ENCODE data around the gene PAWR. TPM values are rescaled to one million over a fixed set of nuclear protein-coding genes. Genes with fewer than 3 reads are reported as not detected.

The PAWR gene
- total and polyA plus RNA-seq, 2 experiments from 2014 or later: 149 to 180 TPM

- Histone ChIP-seq H3K27me3 (ENCODE audit: insufficient read depth) (no peaks in the 10 kb centered on the region), H3F3A (replicated peaks; ENCODE audit: low read depth) (no peaks in the 10 kb centered on the region), H3K4me2 (no peak overlapping the region), H3K9me2 (ENCODE audit: insufficient read depth) (0 out of 2 replicates have a peak, but pooled peaks cover 3% of the 10 kb centered on the region), H3K27ac (ENCODE audit: low read depth) (peak overlapping the region; percentile 57; the same call in 1 of the 2 replicates), H3K79me2 (replicated peaks; ENCODE audit: insufficient read depth) (peaks cover 8% of the 10 kb centered on the region), H3K4me1 (ENCODE audit: insufficient read depth) (no peaks in the 10 kb centered on the region), H4K20me1 (replicated peaks; ENCODE audit: insufficient read depth) (0 out of 2 replicates have a peak, but pooled peaks cover 4% of the 10 kb centered on the region), H2AFZ (no peak overlapping the region), H3K36me3 (ENCODE audit: insufficient read depth) (peaks cover 32% of the 10 kb centered on the region), H3K4me3 (no peak overlapping the region)
- H3K36me3 Mint-ChIP-seq (ENCODE audit: low read depth): peaks cover 94% of the 10 kb centered on the region
- ATAC-seq (no peak; the same call in 2 of the 3 replicates), DNase-seq (ENCODE audit: low spot score) (no peak)
- TF ChIP-seq EZH2phosphoT487 (IDR thresholded peaks at IDR 0.05; ENCODE audit: unreplicated experiment): no peak
- no peak for TF ChIP-seq EZH2 (IDR thresholded peaks at IDR 0.05; ENCODE audit: low read depth, unreplicated experiment)
- TF ChIP-seq JUNB (IDR thresholded peaks at IDR 0.05; ENCODE audit: unreplicated experiment): no peak
- no peak for TF ChIP-seq STAT1 (IDR thresholded peaks at IDR 0.05; ENCODE audit: unreplicated experiment)
- no peak for TF ChIP-seq NANOG (IDR thresholded peaks at IDR 0.05; ENCODE audit: borderline replicate concordance)
- no peak for TF ChIP-seq ZNF331 (CRISPR knock-in tag; IDR thresholded peaks at IDR 0.05; ENCODE audit: low read depth)
- TF ChIP-seq ZNF114 (CRISPR knock-in tag; IDR thresholded peaks at IDR 0.05): no peak
- no peak for TF ChIP-seq ETS1 (IDR thresholded peaks at IDR 0.05)
- no peak for TF ChIP-seq CREB1 (CRISPR knock-in tag; IDR thresholded peaks at IDR 0.05; ENCODE audit: low read depth)
- TF ChIP-seq CTCF (conservative IDR thresholded peaks at IDR 0.05; ENCODE audit: low read depth in 2 of 2): no peak
- TF ChIP-seq ZNF462 (CRISPR knock-in tag; IDR thresholded peaks at IDR 0.05): no peak
- no peak for TF ChIP-seq POLR2AphosphoS5 (IDR thresholded peaks at IDR 0.05; ENCODE audit: low read depth)
- TF ChIP-seq REST (IDR thresholded peaks at IDR 0.05; ENCODE audit: unreplicated experiment): no peak
- peaks cover 46% of the 10 kb centered on the region for H3K9me3 Mint-ChIP-seq
- no peaks in the 10 kb centered on the region; the same call in 2 of the 3 replicates for H3K4me1 Mint-ChIP-seq
- H3K27ac Mint-ChIP-seq: peak overlapping the region; percentile 24; the same call in 1 of the 2 replicates
- H3K27me3 Mint-ChIP-seq (ENCODE audit: insufficient read depth, low read depth, poor library complexity): peaks cover 11% of the 10 kb centered on the region
- no peak overlapping the region for H3K4me3 Mint-ChIP-seq
These were observed 121.1 kb downstream of the PAWR start for GRCh38 chr12:79569679-79570078.
